HepG2 (cell line): ENCODE results near the gene SFRP4. TPM values are rescaled to one million over a fixed set of nuclear protein-coding genes. Genes with fewer than 3 reads are reported as not detected.

Experiments
- ATAC-seq: fragments of 200-7000 bp; cut with Tn5 transposase; 3 replicates; pipeline ENCODE4 v1.9.1; 2020; ENCODE audit warnings: mild to moderate bottlenecking, moderate library complexity
- BruUV-seq: library from RNA; stranded (reverse); fragments of 400-500 nt; replicated peaks from 2 replicates; lab custom pipeline; 2021; lab: Mats Ljungman, UMichigan
- CTCF ChIA-PET: fragments of 300-600 bp; formaldehyde crosslinking; extraction: SDS; loops from one replicate; lab custom pipeline; 2021; ENCODE audit warnings: low total read pairs, inconsistent platforms, low intra/inter-chr PET ratio; lab: Yijun Ruan, JAX
- POLR2A ChIA-PET: fragments of 350-600 bp; sonication (Branson Sonifier 250); formaldehyde crosslinking; loops from one replicate; lab custom pipeline; 2020; ENCODE audit warnings: antibody characterized with exemption, inconsistent platforms; lab: Yijun Ruan, JAX
- DNase-seq: peaks from one replicate; pipeline ENCODE4 v3.0.0-alpha.2; 2015; ENCODE audit warnings: low spot score
- FAIRE-seq: peaks from 3 replicates; lab custom pipeline; 2011; peaks lifted over from hg19 to GRCh38; lab: Jason Lieb, UNC
- H2AFZ ChIP-seq: one replicate; pipeline ENCODE4 v1.6.1; 2011; ENCODE audit warnings: low read length, inconsistent platforms
- H3K27ac ChIP-seq: fragments of 300-600 bp; 3 replicates; pipeline ENCODE4 v1.8.0; 2011; ENCODE audit warnings: mixed run types, mild to moderate bottlenecking, mixed read lengths, low read length, inconsistent platforms; ENCODE audit not compliant: insufficient read depth; ENCODE audit errors: extremely low read length
- H3K27me3 ChIP-seq, 2 experiments: fragments of 200-600 bp in 1 of 2; 2 replicates in 1 of 2; 3 replicates in 1 of 2; pipeline versions ENCODE4 v1.6.0 to v1.8.0; 2011; ENCODE audit warnings: low read length in 2 of 2, mild to moderate bottlenecking in 2 of 2, moderate library complexity in 2 of 2, inconsistent platforms in 1 of 2; ENCODE audit not compliant: insufficient read depth in 2 of 2, control insufficient read depth in 1 of 2
- H3K36me3 ChIP-seq, 2 experiments: fragments of 200-600 bp in 1 of 2; replicated peaks in 1 of 2; 2 replicates in 1 of 2; 3 replicates in 1 of 2; pipeline versions ENCODE4 v1.5.1 to v1.8.0; 2011; ENCODE audit warnings: low read length in 2 of 2, inconsistent platforms in 1 of 2; ENCODE audit not compliant: insufficient read depth in 2 of 2, control insufficient read depth in 1 of 2
- H3K4me1 ChIP-seq: 2 replicates; pipeline ENCODE4 v1.5.1; 2012; ENCODE audit warnings: low read length, inconsistent platforms; ENCODE audit not compliant: insufficient read depth
- H3K4me2 ChIP-seq: 2 replicates; pipeline ENCODE4 v1.6.0; 2011; ENCODE audit warnings: low read depth, low read length, inconsistent platforms
- H3K4me3 ChIP-seq, 3 experiments: fragments of 200-600 bp in 1 of 3; sonication (generic), shearing (Covaris generic) in 1 of 3; replicated peaks in 1 of 3; 2 replicates each; pipeline ENCODE4 v1.5.1; 2011 to 2016; ENCODE audit warnings: low read length in 3 of 3, inconsistent platforms in 2 of 3, low read depth in 2 of 3, mild to moderate bottlenecking in 2 of 3, control low read depth in 1 of 3, mixed read lengths in 1 of 3; ENCODE audit not compliant: insufficient read depth in 1 of 3
- H3K79me2 ChIP-seq: one replicate; pipeline ENCODE4 v1.6.1; 2011; ENCODE audit warnings: low read length, inconsistent platforms; ENCODE audit not compliant: insufficient read depth
- H3K9ac ChIP-seq: 2 replicates; pipeline ENCODE4 v1.6.0; 2011; ENCODE audit warnings: mild to moderate bottlenecking, low read depth, low read length, inconsistent platforms; ENCODE audit not compliant: insufficient read depth
- H3K9me3 ChIP-seq: 2 replicates; pipeline ENCODE4 v1.5.1; 2012; ENCODE audit warnings: mild to moderate bottlenecking, low read length
- H4K20me1 ChIP-seq: 2 replicates; pipeline ENCODE4 v1.6.0; 2011; ENCODE audit warnings: inconsistent platforms, mild to moderate bottlenecking, low read length, moderate library complexity; ENCODE audit not compliant: insufficient read depth
- ATAD3A ChIP-seq: sonication (generic); formaldehyde crosslinking; IDR thresholded peaks from 2 replicates; pipeline ENCODE4 v1.4.0; 2020; ENCODE audit warnings: missing genetic modification reagents
- CEBPG ChIP-seq: IDR thresholded peaks from 2 replicates; pipeline ENCODE4 v1.6.1; 2016
- ELF4 ChIP-seq: sonication (generic); formaldehyde crosslinking; IDR thresholded peaks from 2 replicates; pipeline ENCODE4 v1.5.0; 2020; ENCODE audit warnings: missing genetic modification reagents, mild to moderate bottlenecking, moderate library complexity, borderline replicate concordance
- ESRRA ChIP-seq: sonication (generic); formaldehyde crosslinking; IDR thresholded peaks from 2 replicates; pipeline ENCODE4 v1.5.1; 2020; ENCODE audit warnings: mild to moderate bottlenecking, low read depth, missing genetic modification reagents
- NCOA1 ChIP-seq: sonication (generic); formaldehyde crosslinking; IDR thresholded peaks from 2 replicates; pipeline ENCODE4 v1.9.0; 2021; ENCODE audit warnings: missing genetic modification reagents
- ZNF260 ChIP-seq: sonication (generic); formaldehyde crosslinking; IDR thresholded peaks from 2 replicates; pipeline ENCODE4 v1.4.0; 2020; ENCODE audit warnings: missing genetic modification reagents, low read depth, mild to moderate bottlenecking, borderline replicate concordance
- ZNF746 ChIP-seq: sonication (generic); formaldehyde crosslinking; IDR thresholded peaks from 2 replicates; pipeline ENCODE4 v1.8.0; 2022; ENCODE audit warnings: mild to moderate bottlenecking, missing genetic modification reagents
- ZNF773 ChIP-seq: sonication (generic); formaldehyde crosslinking; IDR thresholded peaks from 2 replicates; pipeline ENCODE4 v1.4.0; 2020; ENCODE audit warnings: missing genetic modification reagents, borderline replicate concordance
- WGBS: methylation state at CpG from one replicate; pipeline ENCODE4 v1.1.6; 2017; ENCODE audit warnings: low lambda C conversion rate; 5-methylcytosine and 5-hydroxymethylcytosine counted together
- in situ Hi-C: cut with HindIII; loops from 2 replicates; pipeline ENCODE4 v1.10.0; 2017; ENCODE audit warnings: low pct_unique_long_range_greater_than_20kb; ENCODE audit not compliant: extremely low pct_ligation_motif_present
- intact Hi-C: fragments of 100-400 bp; cut with micrococcal nuclease; formaldehyde crosslinking; loops from one replicate; pipeline ENCODE4 v1.10.0; 2022; ENCODE audit not compliant: unreplicated experiment
- polyA plus RNA-seq, 8 experiments: library from polyadenylated mRNA; depleted of rRNA in 3 of 8; stranded (reverse) in 7 of 8; unstranded in 1 of 8; fragments of >200 nt; fragmentation: Illumina TruSeq in 4 of 8; extraction: Trizol in 4 of 8; gene quantifications; 2 replicates each; pipeline versions ENCODE4 v1.2.1 to v1.2.3, GENCODE V29; 2011 to 2016; ENCODE audit warnings: low read depth in 4 of 8, missing spikeins in 1 of 8, mixed read lengths in 1 of 8; ENCODE audit not compliant: insufficient read depth in 1 of 8
- total RNA-seq, 5 experiments: library from RNA; depleted of rRNA; stranded (reverse); fragments of >200 nt; fragmentation: Illumina TruSeq; extraction: Trizol; gene quantifications; 2 replicates each; pipeline ENCODE4 v1.2.3, GENCODE V29; 2016; ENCODE audit warnings: low read depth in 1 of 5
- TF ChIP-seq, protein P1 (sequence below): sonication (generic); formaldehyde crosslinking; conservative IDR thresholded peaks from 2 replicates; pipeline ENCODE4 v1.4.0; 2020; ENCODE audit warnings: missing genetic modification reagents
- TF ChIP-seq, protein P2 (sequence below): sonication (generic); formaldehyde crosslinking; IDR thresholded peaks from 2 replicates; pipeline ENCODE4 v1.5.1; 2020; ENCODE audit warnings: mild to moderate bottlenecking, missing genetic modification reagents, borderline replicate concordance
- TF ChIP-seq, protein P3 (sequence below): sonication (generic); formaldehyde crosslinking; conservative IDR thresholded peaks from 2 replicates; pipeline ENCODE4 v1.8.0; 2022; ENCODE audit warnings: mild to moderate bottlenecking, moderate library complexity, missing genetic modification reagents
- TF ChIP-seq, protein P4 (sequence below): sonication (generic); formaldehyde crosslinking; IDR thresholded peaks from 2 replicates; pipeline ENCODE4 v1.5.1; 2020; ENCODE audit warnings: missing genetic modification reagents, mild to moderate bottlenecking, borderline replicate concordance

Gene SFRP4
- total and polyA plus RNA-seq, 2 of the 13 experiments (the other 11 are each of a cell fraction or from before 2014, with no cell fraction given) = 0.96 to 1.8 TPM

DNA sequence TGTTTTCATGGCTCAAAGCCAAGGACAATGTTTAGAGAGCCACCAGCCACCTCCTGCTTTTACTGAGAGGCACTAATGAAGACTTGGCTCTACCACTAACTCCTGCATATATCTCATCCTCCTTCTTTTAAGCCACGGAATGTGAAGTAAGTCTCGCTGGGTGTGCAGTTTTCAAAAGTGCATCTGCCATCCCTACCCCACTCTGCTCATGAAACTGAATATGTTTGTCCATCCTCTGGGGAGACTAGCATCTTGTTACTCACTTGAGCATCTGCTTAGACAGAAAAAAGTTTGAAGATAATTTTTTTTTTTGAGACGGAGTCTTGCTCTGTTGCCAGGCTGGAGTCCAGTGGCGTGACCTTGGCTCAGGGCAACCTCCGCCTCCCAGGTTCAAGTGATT lies 44.6 kb upstream of the SFRP4 start:
- no peaks in the 10 kb centered on the region for H4K20me1 ChIP-seq
- no peak for TF ChIP-seq ESRRA (CRISPR knock-in tag)
- no peak for TF ChIP-seq ELF4 (CRISPR knock-in tag)
- TF ChIP-seq ZNF746 (CRISPR knock-in tag) = no peak
- no peak for TF ChIP-seq ZNF260
- no peak for TF ChIP-seq ATAD3A (CRISPR knock-in tag)
- TF ChIP-seq, protein P1, sequence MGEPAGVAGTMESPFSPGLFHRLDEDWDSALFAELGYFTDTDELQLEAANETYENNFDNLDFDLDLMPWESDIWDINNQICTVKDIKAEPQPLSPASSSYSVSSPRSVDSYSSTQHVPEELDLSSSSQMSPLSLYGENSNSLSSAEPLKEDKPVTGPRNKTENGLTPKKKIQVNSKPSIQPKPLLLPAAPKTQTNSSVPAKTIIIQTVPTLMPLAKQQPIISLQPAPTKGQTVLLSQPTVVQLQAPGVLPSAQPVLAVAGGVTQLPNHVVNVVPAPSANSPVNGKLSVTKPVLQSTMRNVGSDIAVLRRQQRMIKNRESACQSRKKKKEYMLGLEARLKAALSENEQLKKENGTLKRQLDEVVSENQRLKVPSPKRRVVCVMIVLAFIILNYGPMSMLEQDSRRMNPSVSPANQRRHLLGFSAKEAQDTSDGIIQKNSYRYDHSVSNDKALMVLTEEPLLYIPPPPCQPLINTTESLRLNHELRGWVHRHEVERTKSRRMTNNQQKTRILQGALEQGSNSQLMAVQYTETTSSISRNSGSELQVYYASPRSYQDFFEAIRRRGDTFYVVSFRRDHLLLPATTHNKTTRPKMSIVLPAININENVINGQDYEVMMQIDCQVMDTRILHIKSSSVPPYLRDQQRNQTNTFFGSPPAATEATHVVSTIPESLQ (CRISPR knock-in tag) = no peak
- no peak for TF ChIP-seq CEBPG (CRISPR knock-in tag)
- TF ChIP-seq, all 625 proteins: peak for 0

DNA sequence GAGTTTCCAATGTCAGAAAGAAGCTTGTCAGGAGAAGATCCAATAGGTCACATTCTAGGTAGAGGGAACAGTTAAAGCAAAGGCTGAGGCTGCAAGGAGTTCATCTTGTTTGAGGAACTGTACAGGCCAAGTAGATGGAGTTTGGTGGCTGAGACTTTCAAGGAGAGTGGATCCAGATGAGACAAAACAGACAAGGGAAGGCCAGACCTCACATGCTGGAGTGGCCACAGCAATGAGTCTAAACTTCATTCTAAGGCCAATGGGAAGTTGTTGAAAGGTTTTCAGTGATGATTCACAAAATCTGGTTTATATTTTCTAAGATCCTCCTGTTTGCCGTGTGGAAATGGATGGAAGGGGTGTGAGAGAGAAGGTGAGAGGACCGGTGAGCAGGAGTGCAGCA lies 43.9 kb upstream of the SFRP4 start:
- H3K9ac ChIP-seq = no peak overlapping the region
- CTCF ChIA-PET = no interaction called here
- in situ Hi-C loops = no loop called here
- ATAC-seq (no peak), FAIRE-seq (no peak), DNase-seq (no peak)
- no peaks in the 10 kb centered on the region for H4K20me1 ChIP-seq
- H3K27me3 ChIP-seq = no peaks in the 10 kb centered on the region
- no peaks in the 10 kb centered on the region for H3K36me3 ChIP-seq
- POLR2A ChIA-PET = no interaction called here
- BruUV-seq = no TSS peak
- H3K79me2 ChIP-seq = no peaks in the 10 kb centered on the region
- intact Hi-C loops = no loop called here
- no peak overlapping the region for H3K27ac ChIP-seq
- no peaks in the 10 kb centered on the region for H3K9me3 ChIP-seq
- no peak overlapping the region for H3K4me3 ChIP-seq
- H3K4me2 ChIP-seq = no peak overlapping the region
- no peaks in the 10 kb centered on the region for H3K4me1 ChIP-seq
- no peak overlapping the region for H2AFZ ChIP-seq
- 86% methylated on average over 2 of the region's 2 CpGs for WGBS
- TF ChIP-seq ZNF773 (CRISPR knock-in tag) (no peak), NCOA1 (no peak)
- TF ChIP-seq, protein P2, sequence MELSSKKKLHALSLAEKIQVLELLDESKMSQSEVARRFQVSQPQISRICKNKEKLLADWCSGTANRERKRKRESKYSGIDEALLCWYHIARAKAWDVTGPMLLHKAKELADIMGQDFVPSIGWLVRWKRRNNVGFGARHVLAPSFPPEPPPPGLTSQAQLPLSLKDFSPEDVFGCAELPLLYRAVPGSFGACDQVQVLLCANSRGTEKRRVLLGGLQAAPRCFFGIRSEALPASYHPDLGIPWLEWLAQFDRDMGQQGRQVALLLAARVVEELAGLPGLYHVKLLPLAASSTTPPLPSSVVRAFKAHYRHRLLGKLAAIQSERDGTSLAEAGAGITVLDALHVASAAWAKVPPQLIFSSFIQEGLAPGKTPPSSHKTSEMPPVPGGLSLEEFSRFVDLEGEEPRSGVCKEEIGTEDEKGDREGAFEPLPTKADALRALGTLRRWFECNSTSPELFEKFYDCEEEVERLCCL (CRISPR knock-in tag) = no peak
- TF ChIP-seq, protein P3, sequence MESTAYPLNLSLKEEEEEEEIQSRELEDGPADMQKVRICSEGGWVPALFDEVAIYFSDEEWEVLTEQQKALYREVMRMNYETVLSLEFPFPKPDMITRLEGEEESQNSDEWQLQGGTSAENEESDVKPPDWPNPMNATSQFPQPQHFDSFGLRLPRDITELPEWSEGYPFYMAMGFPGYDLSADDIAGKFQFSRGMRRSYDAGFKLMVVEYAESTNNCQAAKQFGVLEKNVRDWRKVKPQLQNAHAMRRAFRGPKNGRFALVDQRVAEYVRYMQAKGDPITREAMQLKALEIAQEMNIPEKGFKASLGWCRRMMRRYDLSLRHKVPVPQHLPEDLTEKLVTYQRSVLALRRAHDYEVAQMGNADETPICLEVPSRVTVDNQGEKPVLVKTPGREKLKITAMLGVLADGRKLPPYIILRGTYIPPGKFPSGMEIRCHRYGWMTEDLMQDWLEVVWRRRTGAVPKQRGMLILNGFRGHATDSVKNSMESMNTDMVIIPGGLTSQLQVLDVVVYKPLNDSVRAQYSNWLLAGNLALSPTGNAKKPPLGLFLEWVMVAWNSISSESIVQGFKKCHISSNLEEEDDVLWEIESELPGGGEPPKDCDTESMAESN (CRISPR knock-in tag) = no peak
- TF ChIP-seq, protein P4, sequence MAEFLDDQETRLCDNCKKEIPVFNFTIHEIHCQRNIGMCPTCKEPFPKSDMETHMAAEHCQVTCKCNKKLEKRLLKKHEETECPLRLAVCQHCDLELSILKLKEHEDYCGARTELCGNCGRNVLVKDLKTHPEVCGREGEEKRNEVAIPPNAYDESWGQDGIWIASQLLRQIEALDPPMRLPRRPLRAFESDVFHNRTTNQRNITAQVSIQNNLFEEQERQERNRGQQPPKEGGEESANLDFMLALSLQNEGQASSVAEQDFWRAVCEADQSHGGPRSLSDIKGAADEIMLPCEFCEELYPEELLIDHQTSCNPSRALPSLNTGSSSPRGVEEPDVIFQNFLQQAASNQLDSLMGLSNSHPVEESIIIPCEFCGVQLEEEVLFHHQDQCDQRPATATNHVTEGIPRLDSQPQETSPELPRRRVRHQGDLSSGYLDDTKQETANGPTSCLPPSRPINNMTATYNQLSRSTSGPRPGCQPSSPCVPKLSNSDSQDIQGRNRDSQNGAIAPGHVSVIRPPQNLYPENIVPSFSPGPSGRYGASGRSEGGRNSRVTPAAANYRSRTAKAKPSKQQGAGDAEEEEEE = no peak

More for the DNA sequence above, 44.6 kb upstream of the SFRP4 start:
- Histone ChIP-seq H3K4me1 (no peaks in the 10 kb centered on the region), H2AFZ (no peak overlapping the region), H3K27ac (no peak overlapping the region), H3K36me3 (no peaks in the 10 kb centered on the region), H3K9me3 (no peaks in the 10 kb centered on the region), H3K27me3 (no peaks in the 10 kb centered on the region), H3K4me2 (no peak overlapping the region), H3K4me3 (no peak overlapping the region), H3K9ac (no peak overlapping the region), H3K79me2 (no peaks in the 10 kb centered on the region)
- in situ Hi-C loops = no loop called here
- POLR2A ChIA-PET = no interaction called here
- no peak for FAIRE-seq
- CTCF ChIA-PET = no interaction called here
- BruUV-seq = no TSS peak
- intact Hi-C loops = no loop called here
- 98% methylated on average over 4 of the region's 5 CpGs for WGBS
- no peak for DNase-seq
- no peak for ATAC-seq
